Measurements from ENCODE around the gene HPSE2. TPM values are rescaled to one million over a fixed set of nuclear protein-coding genes. Genes with fewer than 3 reads are reported as not detected.
A peak's percentile ranks its signal among the peaks of the same experiment; 100 is the strongest.

Gene HPSE2
- total and polyA plus RNA-seq, 8 donors = 0.04 to 1.1 (median 0.05) TPM; not detected in 5

DNA sequence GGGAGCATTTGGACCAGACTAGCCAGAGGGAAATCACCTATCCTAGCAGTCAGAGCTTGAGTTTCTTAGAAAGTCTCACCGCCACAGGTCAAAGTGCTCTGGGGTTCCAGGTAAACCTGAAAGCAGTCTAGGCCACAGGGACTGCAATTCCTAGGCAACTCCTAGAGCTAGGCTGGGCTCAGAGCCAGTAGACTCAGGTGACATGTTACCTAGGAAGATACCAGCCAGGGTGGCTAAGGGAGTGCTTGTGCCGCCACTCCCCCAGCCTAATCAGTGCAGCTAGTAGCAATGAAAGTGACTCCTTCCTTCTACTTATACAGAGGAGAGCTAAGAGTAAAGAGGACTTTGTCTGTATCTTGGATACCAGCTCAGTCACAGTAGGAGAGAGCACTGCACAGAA is 440.2 kb downstream of the HPSE2 start:
- H3K27me3 ChIP-seq = no peaks in the 10 kb centered on the region
- ATAC-seq (peak; percentile 38 to 89 (median 72)), DNase-seq (peak in 5 of 6 donors; percentile 24 to 61 (median 40)), FAIRE-seq (no peak)
- no peaks in the 10 kb centered on the region for H3K9me3 ChIP-seq
- no peak for TF ChIP-seq CTCF (IDR thresholded peaks at IDR 0.05)
- intact Hi-C loops (cut with DNase I) = no loop called here
- H3K4me3 ChIP-seq = no peak overlapping the region
- H3K4me1 ChIP-seq = no peaks in the 10 kb centered on the region
- H3K36me3 ChIP-seq = no peaks in the 10 kb centered on the region
- H3K27ac ChIP-seq = no peak overlapping the region
- 37 to 42% methylated on average over 2 of the region's 2 CpGs for WGBS, 2 donors

DNA sequence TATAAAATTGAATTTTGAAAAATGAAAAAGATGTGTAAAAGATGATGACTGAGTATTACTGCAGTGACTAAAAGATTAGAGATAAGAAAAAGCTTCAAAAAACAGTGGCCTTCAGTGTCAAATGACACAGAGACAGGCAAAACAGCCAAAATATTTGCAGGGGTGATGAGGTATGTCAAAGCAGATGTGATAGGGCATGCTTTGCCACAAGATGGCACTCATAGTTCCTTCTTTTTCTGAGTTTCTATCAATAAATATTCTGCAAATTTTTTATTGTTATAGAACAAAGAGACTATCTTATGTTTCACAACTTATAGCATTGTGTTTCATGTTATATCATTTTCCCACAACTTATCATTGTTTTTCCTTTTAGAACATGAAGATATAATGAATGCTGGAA is 444.8 kb downstream of the HPSE2 start:
- DNase-seq (no peak), ATAC-seq (no peak), FAIRE-seq (no peak)
- Histone ChIP-seq H3K27me3 (no peaks in the 10 kb centered on the region), H3K4me1 (no peaks in the 10 kb centered on the region), H3K27ac (no peak overlapping the region), H3K9me3 (no peaks in the 10 kb centered on the region), H3K36me3 (no peaks in the 10 kb centered on the region), H3K4me3 (no peak overlapping the region)
- TF ChIP-seq CTCF (IDR thresholded peaks at IDR 0.05) = peak in 1 of 4 donors; percentile 11
- intact Hi-C loops (cut with DNase I) = no loop called here

DNA sequence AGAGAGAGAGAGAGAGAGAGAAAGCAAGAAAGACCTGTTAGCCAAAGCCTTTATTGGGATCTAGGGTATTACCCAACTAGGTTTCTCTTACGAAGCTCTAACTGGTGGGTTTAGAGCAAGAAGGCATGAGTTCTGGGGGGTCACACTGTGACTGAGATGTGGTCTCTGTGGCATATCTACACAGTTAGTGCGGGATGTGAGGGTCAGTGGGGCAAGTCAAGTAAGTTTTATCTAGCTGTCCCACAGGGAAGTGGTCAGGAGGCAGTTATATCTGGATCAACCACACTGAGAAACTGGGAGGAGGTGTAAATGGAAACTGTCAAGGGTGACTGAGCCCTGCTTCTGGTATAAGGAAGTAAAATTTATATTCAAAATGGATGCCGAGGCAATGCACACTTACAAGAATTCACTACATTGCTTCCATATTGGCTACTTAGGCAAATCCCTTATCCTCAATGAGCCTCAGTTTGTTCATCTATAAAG is 457.3 kb downstream of the HPSE2 start:
- DNase-seq (no peak), ATAC-seq (no peak), FAIRE-seq (no peak)
- Histone ChIP-seq H3K4me3 (no peak overlapping the region), H3K27me3 (no peaks in the 10 kb centered on the region), H3K4me1 (no peaks in the 10 kb centered on the region), H3K27ac (no peak overlapping the region), H3K36me3 (no peaks in the 10 kb centered on the region), H3K9me3 (no peaks in the 10 kb centered on the region)
- no peak for TF ChIP-seq CTCF (IDR thresholded peaks at IDR 0.05)
- WGBS, 2 donors = 75 to 77% methylated on average over 3 of the region's 3 CpGs
- intact Hi-C loops (cut with DNase I) = no loop called here

DNA sequence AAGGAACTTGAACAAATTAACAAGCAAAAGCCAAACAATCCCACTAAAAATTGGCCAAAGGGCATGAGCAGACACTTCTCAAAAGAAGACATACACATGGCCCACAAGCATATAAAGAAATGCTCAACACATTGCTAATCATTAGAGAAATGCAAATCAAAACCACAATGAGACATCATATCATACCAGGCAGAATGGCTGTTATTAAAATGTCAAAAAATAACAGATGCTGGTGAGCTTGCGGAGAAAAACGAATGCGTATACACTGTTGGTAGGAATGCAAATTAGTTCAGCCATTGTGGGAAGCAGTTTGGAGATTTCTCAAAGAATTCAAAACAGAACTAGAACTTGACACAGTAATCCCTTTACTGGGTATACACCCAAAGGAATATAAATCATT is 477.2 kb downstream of the HPSE2 start:
- WGBS, 2 donors = 49 to 58% methylated on average over 3 of the region's 3 CpGs
- no peak for DNase-seq
- H3K27me3 ChIP-seq = peaks cover 0 to under 1% (median 0%) of the 10 kb centered on the region in 4 donors
- no peak overlapping the region for H3K4me3 ChIP-seq
- H3K27ac ChIP-seq = no peak overlapping the region
- no peak for TF ChIP-seq CTCF (IDR thresholded peaks at IDR 0.05)
- ATAC-seq = no peak
- intact Hi-C loops (cut with DNase I) = no loop called here
- FAIRE-seq = no peak
- no peaks in the 10 kb centered on the region for H3K9me3 ChIP-seq
- H3K36me3 ChIP-seq = no peaks in the 10 kb centered on the region
- no peaks in the 10 kb centered on the region for H3K4me1 ChIP-seq

- DNase-seq (no peak), FAIRE-seq (no peak), ATAC-seq (peak in 1 of 4 donors; percentile 23)
- Histone ChIP-seq H3K4me3 (no peak overlapping the region), H3K9me3 (no peaks in the 10 kb centered on the region), H3K27me3 (peaks cover 0 to 5% (median 0%) of the 10 kb centered on the region in 4 donors), H3K27ac (no peak overlapping the region), H3K4me1 (no peaks in the 10 kb centered on the region), H3K36me3 (no peaks in the 10 kb centered on the region)
- intact Hi-C loops (cut with DNase I) = no loop called here
- WGBS, 2 donors = 49 to 68% methylated on average over 1 of the region's 1 CpG
- no peak for TF ChIP-seq CTCF (IDR thresholded peaks at IDR 0.05)
Measured at GRCh38 chr10:98748298-98748697, 487.4 kb downstream of the HPSE2 start.

Data from pancreas (tissue), 10 donors.